Neuron (in vitro differentiated cells): ENCODE results near the gene SELENOI.

Experiments
- H2AFZ ChIP-seq: one replicate; pipeline ENCODE4 v1.6.1; 2013; ENCODE audit warnings: low read depth, mild to moderate bottlenecking, inconsistent platforms, low read length, moderate library complexity
- H3K27me3 ChIP-seq: one replicate; pipeline ENCODE4 v1.6.1; 2013; ENCODE audit warnings: low read length; ENCODE audit not compliant: insufficient read depth
- H3K36me3 ChIP-seq: one replicate; pipeline ENCODE4 v1.6.1; 2013; ENCODE audit warnings: low read length; ENCODE audit not compliant: insufficient read depth
- H3K4me1 ChIP-seq: one replicate; pipeline ENCODE4 v1.6.1; 2013; ENCODE audit warnings: low read length; ENCODE audit not compliant: insufficient read depth
- H3K4me3 ChIP-seq: 2 replicates; pipeline ENCODE4 v1.5.1; 2013; ENCODE audit warnings: mild to moderate bottlenecking, low read length, moderate library complexity
- H3K9me3 ChIP-seq: one replicate; pipeline ENCODE4 v1.6.1; 2013; ENCODE audit warnings: low read length

SELENOI gene

GRCh38 chr2:26438526-26438925, 92.6 kb downstream of the SELENOI start:
- Histone ChIP-seq H3K9me3 (no peaks in the 10 kb centered on the region), H3K4me3 (no peak overlapping the region), H3K27me3 (no peaks in the 10 kb centered on the region), H3K4me1 (peaks cover 3% of the 10 kb centered on the region), H2AFZ (no peak overlapping the region), H3K36me3 (no peaks in the 10 kb centered on the region)

GRCh38 chr2:26438926-26439325, 93.0 kb downstream of the SELENOI start:
- no peak overlapping the region for H2AFZ ChIP-seq
- H3K27me3 ChIP-seq = no peaks in the 10 kb centered on the region
- H3K4me1 ChIP-seq = peaks cover 3% of the 10 kb centered on the region
- no peak overlapping the region for H3K4me3 ChIP-seq
- H3K9me3 ChIP-seq = no peaks in the 10 kb centered on the region
- H3K36me3 ChIP-seq = no peaks in the 10 kb centered on the region

GRCh38 chr2:26442301-26442700, 96.4 kb downstream of the SELENOI start:
- Histone ChIP-seq H3K36me3 (no peaks in the 10 kb centered on the region), H3K4me1 (peaks cover 3% of the 10 kb centered on the region), H2AFZ (no peak overlapping the region)

GRCh38 chr2:26442707-26443106, 96.8 kb downstream of the SELENOI start:
- Histone ChIP-seq H3K9me3 (no peaks in the 10 kb centered on the region), H3K4me1 (peaks cover 3% of the 10 kb centered on the region), H3K36me3 (no peaks in the 10 kb centered on the region), H2AFZ (no peak overlapping the region), H3K27me3 (no peaks in the 10 kb centered on the region), H3K4me3 (no peak overlapping the region)

More at GRCh38 chr2:26442301-26442700, 96.4 kb downstream of the SELENOI start:
- H3K4me3 ChIP-seq = no peak overlapping the region
- H3K9me3 ChIP-seq = no peaks in the 10 kb centered on the region
- H3K27me3 ChIP-seq = no peaks in the 10 kb centered on the region

- H2AFZ ChIP-seq = no peak overlapping the region
- no peaks in the 10 kb centered on the region for H3K4me1 ChIP-seq
- H3K36me3 ChIP-seq = no peaks in the 10 kb centered on the region
- H3K9me3 ChIP-seq = no peaks in the 10 kb centered on the region
- H3K4me3 ChIP-seq = no peak overlapping the region
- H3K27me3 ChIP-seq = no peaks in the 10 kb centered on the region
Measured at GRCh38 chr2:26444236-26444635, 98.3 kb downstream of the SELENOI start.
